Loucy (cell line): ENCODE data around the gene SLF2.

Experiments used
- EZH2phosphoT487 ChIP-seq: fragments of 200-600 bp; IDR thresholded peaks from 2 replicates; pipeline ENCODE4 v1.6.1; 2018; ENCODE audit warnings: antibody characterized with exemption, mild to moderate bottlenecking, moderate library complexity, borderline replicate concordance
- TF ChIP-seq, protein P1 (sequence below): fragments of 200-600 bp; sonication (generic); conservative IDR thresholded peaks from 2 replicates; pipeline ENCODE4 v1.5.1; 2014; ENCODE audit warnings: mild to moderate bottlenecking, antibody characterized with exemption, low read length

DNA sequence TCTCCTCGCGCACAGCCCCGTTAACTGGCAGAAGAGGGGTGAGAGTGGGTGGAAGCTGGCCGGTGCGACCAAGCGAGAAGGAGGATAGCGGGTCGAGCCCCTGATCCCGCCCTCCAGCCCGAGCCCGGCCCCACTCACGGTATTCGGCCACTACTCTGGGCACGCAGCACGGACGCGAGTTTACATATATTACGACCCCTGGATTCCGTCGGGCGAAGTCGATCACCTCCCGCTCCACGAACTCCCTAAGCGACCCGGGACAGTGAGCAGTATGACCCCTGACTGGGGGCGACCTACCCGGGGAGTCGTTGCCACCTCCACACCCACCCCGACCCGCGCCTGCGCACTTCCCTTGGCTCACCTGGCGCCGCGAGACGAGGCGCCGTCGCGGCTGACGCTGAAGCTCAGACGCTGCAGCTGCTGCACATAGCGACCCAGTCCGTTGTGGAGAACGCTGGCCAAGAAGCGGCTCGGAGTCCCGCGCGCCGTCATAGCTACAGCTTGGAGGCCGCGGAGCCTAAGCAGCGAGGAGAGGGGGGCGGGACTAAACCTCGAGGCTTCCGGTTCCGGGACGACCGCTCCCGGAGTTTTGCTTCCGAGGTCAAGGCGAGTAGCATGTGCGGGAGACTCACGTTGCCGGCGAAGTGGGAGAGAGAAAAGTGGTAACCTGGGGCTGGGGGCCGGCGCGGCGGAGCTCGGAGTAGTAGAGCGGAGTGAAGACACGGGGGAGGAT is 74.4 kb downstream of the SLF2 start, which contains the start of the genes MRPL43 and TWNK:
- TF ChIP-seq, protein P1, sequence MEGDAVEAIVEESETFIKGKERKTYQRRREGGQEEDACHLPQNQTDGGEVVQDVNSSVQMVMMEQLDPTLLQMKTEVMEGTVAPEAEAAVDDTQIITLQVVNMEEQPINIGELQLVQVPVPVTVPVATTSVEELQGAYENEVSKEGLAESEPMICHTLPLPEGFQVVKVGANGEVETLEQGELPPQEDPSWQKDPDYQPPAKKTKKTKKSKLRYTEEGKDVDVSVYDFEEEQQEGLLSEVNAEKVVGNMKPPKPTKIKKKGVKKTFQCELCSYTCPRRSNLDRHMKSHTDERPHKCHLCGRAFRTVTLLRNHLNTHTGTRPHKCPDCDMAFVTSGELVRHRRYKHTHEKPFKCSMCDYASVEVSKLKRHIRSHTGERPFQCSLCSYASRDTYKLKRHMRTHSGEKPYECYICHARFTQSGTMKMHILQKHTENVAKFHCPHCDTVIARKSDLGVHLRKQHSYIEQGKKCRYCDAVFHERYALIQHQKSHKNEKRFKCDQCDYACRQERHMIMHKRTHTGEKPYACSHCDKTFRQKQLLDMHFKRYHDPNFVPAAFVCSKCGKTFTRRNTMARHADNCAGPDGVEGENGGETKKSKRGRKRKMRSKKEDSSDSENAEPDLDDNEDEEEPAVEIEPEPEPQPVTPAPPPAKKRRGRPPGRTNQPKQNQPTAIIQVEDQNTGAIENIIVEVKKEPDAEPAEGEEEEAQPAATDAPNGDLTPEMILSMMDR, result no peak
- no peak for TF ChIP-seq EZH2phosphoT487
